ENCODE results near the gene KPNA1. TPM values are rescaled to one million over a fixed set of nuclear protein-coding genes. Genes with fewer than 3 reads are reported as not detected.

The KPNA1 gene
- total and polyA plus RNA-seq, 2 of the 13 experiments (the other 11 are each of a cell fraction or from before 2014, with no cell fraction given): 15.4 to 30.0 TPM

DNA sequence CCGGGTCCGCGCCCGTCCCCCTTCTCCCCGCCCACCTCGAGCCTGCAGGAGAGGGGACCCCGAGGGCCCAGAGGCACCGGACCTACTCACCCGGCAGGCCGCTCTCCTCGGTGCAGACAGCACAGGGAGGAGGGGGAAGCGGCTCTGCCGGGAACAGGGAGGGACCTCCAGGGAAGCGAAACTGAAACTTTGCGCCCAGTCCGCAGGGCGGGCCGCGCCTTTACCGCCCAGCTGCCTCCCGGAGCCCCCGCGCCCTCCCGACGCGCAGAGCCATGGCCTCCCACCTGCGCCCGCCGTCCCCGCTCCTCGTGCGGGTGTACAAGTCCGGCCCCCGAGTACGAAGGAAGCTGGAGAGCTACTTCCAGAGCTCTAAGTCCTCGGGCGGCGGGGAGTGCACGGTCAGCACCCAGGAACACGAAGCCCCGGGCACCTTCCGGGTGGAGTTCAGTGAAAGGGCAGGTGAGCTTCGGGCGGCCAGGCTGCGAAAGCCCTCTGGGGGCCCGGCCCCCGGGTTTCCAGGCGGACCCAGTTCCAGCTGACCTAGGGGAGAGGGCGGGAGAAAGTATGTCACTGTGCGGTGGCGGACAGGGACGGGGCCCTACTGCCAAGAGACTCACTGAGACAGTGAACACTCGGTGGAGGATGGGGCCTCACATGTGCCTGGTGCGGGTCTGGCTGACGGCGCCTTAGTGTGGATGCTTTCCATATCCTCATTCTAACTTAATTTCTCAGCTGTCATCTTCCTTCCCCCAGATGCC lies 49.6 kb upstream of the KPNA1 start, which contains the start of the genes DTX3L and PARP9 (continued):
- TF ChIP-seq, protein P1, sequence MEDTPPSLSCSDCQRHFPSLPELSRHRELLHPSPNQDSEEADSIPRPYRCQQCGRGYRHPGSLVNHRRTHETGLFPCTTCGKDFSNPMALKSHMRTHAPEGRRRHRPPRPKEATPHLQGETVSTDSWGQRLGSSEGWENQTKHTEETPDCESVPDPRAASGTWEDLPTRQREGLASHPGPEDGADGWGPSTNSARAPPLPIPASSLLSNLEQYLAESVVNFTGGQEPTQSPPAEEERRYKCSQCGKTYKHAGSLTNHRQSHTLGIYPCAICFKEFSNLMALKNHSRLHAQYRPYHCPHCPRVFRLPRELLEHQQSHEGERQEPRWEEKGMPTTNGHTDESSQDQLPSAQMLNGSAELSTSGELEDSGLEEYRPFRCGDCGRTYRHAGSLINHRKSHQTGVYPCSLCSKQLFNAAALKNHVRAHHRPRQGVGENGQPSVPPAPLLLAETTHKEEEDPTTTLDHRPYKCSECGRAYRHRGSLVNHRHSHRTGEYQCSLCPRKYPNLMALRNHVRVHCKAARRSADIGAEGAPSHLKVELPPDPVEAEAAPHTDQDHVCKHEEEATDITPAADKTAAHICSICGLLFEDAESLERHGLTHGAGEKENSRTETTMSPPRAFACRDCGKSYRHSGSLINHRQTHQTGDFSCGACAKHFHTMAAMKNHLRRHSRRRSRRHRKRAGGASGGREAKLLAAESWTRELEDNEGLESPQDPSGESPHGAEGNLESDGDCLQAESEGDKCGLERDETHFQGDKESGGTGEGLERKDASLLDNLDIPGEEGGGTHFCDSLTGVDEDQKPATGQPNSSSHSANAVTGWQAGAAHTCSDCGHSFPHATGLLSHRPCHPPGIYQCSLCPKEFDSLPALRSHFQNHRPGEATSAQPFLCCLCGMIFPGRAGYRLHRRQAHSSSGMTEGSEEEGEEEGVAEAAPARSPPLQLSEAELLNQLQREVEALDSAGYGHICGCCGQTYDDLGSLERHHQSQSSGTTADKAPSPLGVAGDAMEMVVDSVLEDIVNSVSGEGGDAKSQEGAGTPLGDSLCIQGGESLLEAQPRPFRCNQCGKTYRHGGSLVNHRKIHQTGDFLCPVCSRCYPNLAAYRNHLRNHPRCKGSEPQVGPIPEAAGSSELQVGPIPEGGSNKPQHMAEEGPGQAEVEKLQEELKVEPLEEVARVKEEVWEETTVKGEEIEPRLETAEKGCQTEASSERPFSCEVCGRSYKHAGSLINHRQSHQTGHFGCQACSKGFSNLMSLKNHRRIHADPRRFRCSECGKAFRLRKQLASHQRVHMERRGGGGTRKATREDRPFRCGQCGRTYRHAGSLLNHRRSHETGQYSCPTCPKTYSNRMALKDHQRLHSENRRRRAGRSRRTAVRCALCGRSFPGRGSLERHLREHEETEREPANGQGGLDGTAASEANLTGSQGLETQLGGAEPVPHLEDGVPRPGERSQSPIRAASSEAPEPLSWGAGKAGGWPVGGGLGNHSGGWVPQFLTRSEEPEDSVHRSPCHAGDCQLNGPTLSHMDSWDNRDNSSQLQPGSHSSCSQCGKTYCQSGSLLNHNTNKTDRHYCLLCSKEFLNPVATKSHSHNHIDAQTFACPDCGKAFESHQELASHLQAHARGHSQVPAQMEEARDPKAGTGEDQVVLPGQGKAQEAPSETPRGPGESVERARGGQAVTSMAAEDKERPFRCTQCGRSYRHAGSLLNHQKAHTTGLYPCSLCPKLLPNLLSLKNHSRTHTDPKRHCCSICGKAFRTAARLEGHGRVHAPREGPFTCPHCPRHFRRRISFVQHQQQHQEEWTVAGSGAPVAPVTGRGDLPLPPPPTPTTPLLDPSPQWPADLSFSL (CRISPR knock-in tag; IDR thresholded peaks at IDR 0.05): no peak
- TF ChIP-seq KDM1A (CRISPR knock-in tag; IDR thresholded peaks at IDR 0.05): no peak
- TF ChIP-seq SUZ12 (IDR thresholded peaks at IDR 0.05; ENCODE audit: low read depth, low read length): no peak
- TF ChIP-seq, protein P2, sequence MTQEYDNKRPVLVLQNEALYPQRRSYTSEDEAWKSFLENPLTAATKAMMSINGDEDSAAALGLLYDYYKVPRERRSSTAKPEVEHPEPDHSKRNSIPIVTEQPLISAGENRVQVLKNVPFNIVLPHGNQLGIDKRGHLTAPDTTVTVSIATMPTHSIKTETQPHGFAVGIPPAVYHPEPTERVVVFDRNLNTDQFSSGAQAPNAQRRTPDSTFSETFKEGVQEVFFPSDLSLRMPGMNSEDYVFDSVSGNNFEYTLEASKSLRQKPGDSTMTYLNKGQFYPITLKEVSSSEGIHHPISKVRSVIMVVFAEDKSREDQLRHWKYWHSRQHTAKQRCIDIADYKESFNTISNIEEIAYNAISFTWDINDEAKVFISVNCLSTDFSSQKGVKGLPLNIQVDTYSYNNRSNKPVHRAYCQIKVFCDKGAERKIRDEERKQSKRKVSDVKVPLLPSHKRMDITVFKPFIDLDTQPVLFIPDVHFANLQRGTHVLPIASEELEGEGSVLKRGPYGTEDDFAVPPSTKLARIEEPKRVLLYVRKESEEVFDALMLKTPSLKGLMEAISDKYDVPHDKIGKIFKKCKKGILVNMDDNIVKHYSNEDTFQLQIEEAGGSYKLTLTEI (CRISPR knock-in tag; conservative IDR thresholded peaks at IDR 0.05): no peak
- TF ChIP-seq, protein P3, sequence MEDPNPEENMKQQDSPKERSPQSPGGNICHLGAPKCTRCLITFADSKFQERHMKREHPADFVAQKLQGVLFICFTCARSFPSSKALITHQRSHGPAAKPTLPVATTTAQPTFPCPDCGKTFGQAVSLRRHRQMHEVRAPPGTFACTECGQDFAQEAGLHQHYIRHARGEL (CRISPR knock-in tag; IDR thresholded peaks at IDR 0.05): no peak
- peak; percentile 54 to 70; a peak in 3 of 4 replicates for TF ChIP-seq POLR2A (IDR thresholded peaks at IDR 0.05; ENCODE audit: insufficient read depth in 1 of 2, low read depth in 2 of 2, low read length in 2 of 2)
- peak; percentile 76; the same call in 1 of the 2 replicates for TF ChIP-seq THAP11 (CRISPR knock-in tag; IDR thresholded peaks at IDR 0.05)
- peak; percentile 34; the same call in 1 of the 2 replicates for TF ChIP-seq PAX8 (CRISPR knock-in tag; IDR thresholded peaks at IDR 0.05; ENCODE audit: borderline replicate concordance)
- peak; percentile 74 for TF ChIP-seq MED8 (CRISPR knock-in tag; IDR thresholded peaks at IDR 0.05; ENCODE audit: insufficient replicate concordance)
- no peak for TF ChIP-seq TBP (CRISPR knock-in tag; IDR thresholded peaks at IDR 0.05)
- 0 out of 2 replicates have a peak, but pooled peaks have one; percentile 35 for TF ChIP-seq ZNF251 (CRISPR knock-in tag; IDR thresholded peaks at IDR 0.05)
- no peak for TF ChIP-seq GABPA (IDR thresholded peaks at IDR 0.05; ENCODE audit: low read depth, low read length)
- no peak for TF ChIP-seq GABPA (CRISPR knock-in tag; IDR thresholded peaks at IDR 0.05; ENCODE audit: low read depth)
- TF ChIP-seq, protein P4, sequence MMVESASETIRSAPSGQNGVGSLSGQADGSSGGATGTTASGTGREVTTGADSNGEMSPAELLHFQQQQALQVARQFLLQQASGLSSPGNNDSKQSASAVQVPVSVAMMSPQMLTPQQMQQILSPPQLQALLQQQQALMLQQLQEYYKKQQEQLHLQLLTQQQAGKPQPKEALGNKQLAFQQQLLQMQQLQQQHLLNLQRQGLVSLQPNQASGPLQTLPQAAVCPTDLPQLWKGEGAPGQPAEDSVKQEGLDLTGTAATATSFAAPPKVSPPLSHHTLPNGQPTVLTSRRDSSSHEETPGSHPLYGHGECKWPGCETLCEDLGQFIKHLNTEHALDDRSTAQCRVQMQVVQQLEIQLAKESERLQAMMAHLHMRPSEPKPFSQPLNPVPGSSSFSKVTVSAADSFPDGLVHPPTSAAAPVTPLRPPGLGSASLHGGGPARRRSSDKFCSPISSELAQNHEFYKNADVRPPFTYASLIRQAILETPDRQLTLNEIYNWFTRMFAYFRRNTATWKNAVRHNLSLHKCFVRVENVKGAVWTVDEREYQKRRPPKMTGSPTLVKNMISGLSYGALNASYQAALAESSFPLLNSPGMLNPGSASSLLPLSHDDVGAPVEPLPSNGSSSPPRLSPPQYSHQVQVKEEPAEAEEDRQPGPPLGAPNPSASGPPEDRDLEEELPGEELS (CRISPR knock-in tag; IDR thresholded peaks at IDR 0.05): peak; percentile 50
- TF ChIP-seq ARHGAP35 (CRISPR knock-in tag; IDR thresholded peaks at IDR 0.05; ENCODE audit: borderline replicate concordance): peak; percentile 66; the same call in 1 of the 2 replicates
- no peak for TF ChIP-seq ZNF382 (CRISPR knock-in tag; IDR thresholded peaks at IDR 0.05; ENCODE audit: borderline replicate concordance)
- TF ChIP-seq, protein P5, sequence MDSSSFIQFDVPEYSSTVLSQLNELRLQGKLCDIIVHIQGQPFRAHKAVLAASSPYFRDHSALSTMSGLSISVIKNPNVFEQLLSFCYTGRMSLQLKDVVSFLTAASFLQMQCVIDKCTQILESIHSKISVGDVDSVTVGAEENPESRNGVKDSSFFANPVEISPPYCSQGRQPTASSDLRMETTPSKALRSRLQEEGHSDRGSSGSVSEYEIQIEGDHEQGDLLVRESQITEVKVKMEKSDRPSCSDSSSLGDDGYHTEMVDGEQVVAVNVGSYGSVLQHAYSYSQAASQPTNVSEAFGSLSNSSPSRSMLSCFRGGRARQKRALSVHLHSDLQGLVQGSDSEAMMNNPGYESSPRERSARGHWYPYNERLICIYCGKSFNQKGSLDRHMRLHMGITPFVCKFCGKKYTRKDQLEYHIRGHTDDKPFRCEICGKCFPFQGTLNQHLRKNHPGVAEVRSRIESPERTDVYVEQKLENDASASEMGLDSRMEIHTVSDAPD (CRISPR knock-in tag; IDR thresholded peaks at IDR 0.05): peak; percentile 69; the same call in 1 of the 2 replicates

All from HepG2 (cell line).